HEK293 (cell line): ENCODE measurements around the gene MCM7.
A peak's percentile ranks its signal among the peaks of the same experiment; 100 is the strongest.

Experiments used
- BCL11A ChIP-seq: fragments of 450-650 bp; formaldehyde crosslinking; IDR thresholded peaks from 2 replicates; pipeline ENCODE4 v1.5.1; 2016; ENCODE audit warnings: low read depth, missing biosample characterization, missing genetic modification characterization
- HOXC10 ChIP-seq: sonication (generic); formaldehyde crosslinking; IDR thresholded peaks from 2 replicates; pipeline ENCODE4 v1.8.1; 2023; ENCODE audit warnings: mild to moderate bottlenecking, missing genetic modification reagents
- KLF9 ChIP-seq: fragments of 450-650 bp; formaldehyde crosslinking; IDR thresholded peaks from 2 replicates; pipeline ENCODE4 v1.5.1; 2016; ENCODE audit warnings: missing biosample characterization, missing genetic modification characterization, low read depth
- MZF1 ChIP-seq: fragments of 450-650 bp; formaldehyde crosslinking; IDR thresholded peaks from 2 replicates; pipeline ENCODE4 v1.5.1; 2017; ENCODE audit warnings: missing biosample characterization, missing genetic modification characterization, borderline replicate concordance
- PRDM1 ChIP-seq: fragments of 450-650 bp; formaldehyde crosslinking; IDR thresholded peaks from 2 replicates; pipeline ENCODE4; 2016; ENCODE audit warnings: missing biosample characterization, missing genetic modification characterization
- RBAK ChIP-seq: fragments of 450-650 bp; formaldehyde crosslinking; IDR thresholded peaks from 2 replicates; pipeline ENCODE4 v1.5.1; 2016; ENCODE audit warnings: missing biosample characterization, missing genetic modification characterization
- SETDB1 ChIP-seq: IDR thresholded peaks from one replicate; pipeline ENCODE4 v1.6.1; 2017; ENCODE audit warnings: mild to moderate bottlenecking, low read length, moderate library complexity, mixed read lengths; ENCODE audit not compliant: insufficient read length
- SP3 ChIP-seq: fragments of 450-650 bp; formaldehyde crosslinking; IDR thresholded peaks from 2 replicates; pipeline ENCODE4 v1.5.1; 2016; ENCODE audit warnings: missing biosample characterization, missing genetic modification characterization
- SP7 ChIP-seq: fragments of 450-650 bp; formaldehyde crosslinking; IDR thresholded peaks from 2 replicates; pipeline ENCODE4 v1.5.1; 2016; ENCODE audit warnings: missing biosample characterization, missing genetic modification characterization
- YY2 ChIP-seq: fragments of 450-650 bp; formaldehyde crosslinking; IDR thresholded peaks from 2 replicates; pipeline ENCODE4 v1.5.1; 2016; ENCODE audit warnings: missing biosample characterization, missing genetic modification characterization
- ZBTB8A ChIP-seq: fragments of 450-650 bp; formaldehyde crosslinking; IDR thresholded peaks from 2 replicates; pipeline ENCODE4 v1.5.1; 2016; ENCODE audit warnings: missing biosample characterization, missing genetic modification characterization
- ZFP69B ChIP-seq: fragments of 450-650 bp; formaldehyde crosslinking; IDR thresholded peaks from 2 replicates; pipeline ENCODE4 v1.5.1; 2016; ENCODE audit warnings: missing biosample characterization, missing genetic modification characterization
- ZNF112 ChIP-seq: fragments of 450-650 bp; formaldehyde crosslinking; IDR thresholded peaks from 2 replicates; pipeline ENCODE4 v1.5.0; 2017; ENCODE audit warnings: missing biosample characterization, missing genetic modification characterization
- ZNF114 ChIP-seq: fragments of 450-650 bp; formaldehyde crosslinking; IDR thresholded peaks from 2 replicates; pipeline ENCODE4 v1.5.0; 2017; ENCODE audit warnings: missing biosample characterization, missing genetic modification characterization
- ZNF132 ChIP-seq: fragments of 450-650 bp; formaldehyde crosslinking; IDR thresholded peaks from 2 replicates; pipeline ENCODE4 v1.5.1; 2017; ENCODE audit warnings: missing biosample characterization, missing genetic modification characterization, borderline replicate concordance
- ZNF169 ChIP-seq: fragments of 450-650 bp; formaldehyde crosslinking; IDR thresholded peaks from 2 replicates; pipeline ENCODE4 v1.5.1; 2016; ENCODE audit warnings: missing biosample characterization, missing genetic modification characterization
- ZNF184 ChIP-seq: fragments of 450-650 bp; IDR thresholded peaks from 2 replicates; pipeline ENCODE4 v1.5.1; 2018; ENCODE audit warnings: missing biosample characterization, mild to moderate bottlenecking, missing genetic modification characterization
- ZNF280C ChIP-seq: fragments of 450-650 bp; formaldehyde crosslinking; IDR thresholded peaks from 2 replicates; pipeline ENCODE4 v1.5.1; 2016; ENCODE audit warnings: missing biosample characterization, missing genetic modification characterization
- ZNF302 ChIP-seq: fragments of 450-650 bp; formaldehyde crosslinking; IDR thresholded peaks from 2 replicates; pipeline ENCODE4 v1.5.1; 2016; ENCODE audit warnings: missing biosample characterization, missing genetic modification characterization, low read depth
- ZNF366 ChIP-seq: fragments of 450-650 bp; formaldehyde crosslinking; conservative IDR thresholded peaks from 2 replicates; pipeline ENCODE4 v1.5.1; 2016; ENCODE audit warnings: missing biosample characterization, missing genetic modification characterization
- ZNF501 ChIP-seq: fragments of 450-650 bp; formaldehyde crosslinking; IDR thresholded peaks from 2 replicates; pipeline ENCODE4 v1.5.1; 2016; ENCODE audit warnings: missing biosample characterization, missing genetic modification characterization
- ZNF513 ChIP-seq: fragments of 450-650 bp; IDR thresholded peaks from 2 replicates; pipeline ENCODE4 v1.5.1; 2018; ENCODE audit warnings: missing biosample characterization, missing genetic modification characterization
- ZNF621 ChIP-seq: fragments of 450-650 bp; formaldehyde crosslinking; IDR thresholded peaks from 2 replicates; pipeline ENCODE4 v1.5.1; 2017; ENCODE audit warnings: missing biosample characterization, missing genetic modification characterization
- ZNF707 ChIP-seq: fragments of 450-650 bp; formaldehyde crosslinking; IDR thresholded peaks from 2 replicates; pipeline ENCODE4 v1.5.1; 2016; ENCODE audit warnings: missing biosample characterization, missing genetic modification characterization
- ZSCAN18 ChIP-seq: fragments of 450-650 bp; formaldehyde crosslinking; IDR thresholded peaks from 2 replicates; pipeline ENCODE4 v1.5.1; 2016; ENCODE audit warnings: missing biosample characterization, missing genetic modification characterization
- ZSCAN30 ChIP-seq: fragments of 450-650 bp; IDR thresholded peaks from 2 replicates; pipeline ENCODE4 v1.5.1; 2018; ENCODE audit warnings: missing biosample characterization, mild to moderate bottlenecking, missing genetic modification characterization, moderate library complexity
- TF ChIP-seq, protein P1 (sequence below): fragments of 450-650 bp; IDR thresholded peaks from 2 replicates; pipeline ENCODE4 v1.5.1; 2018; ENCODE audit warnings: missing biosample characterization, mild to moderate bottlenecking, missing genetic modification characterization
- TF ChIP-seq, protein P2 (sequence below): fragments of 450-650 bp; formaldehyde crosslinking; optimal IDR thresholded peaks from 2 replicates; pipeline ENCODE3; 2016; ENCODE audit warnings: missing biosample characterization, mild to moderate bottlenecking, missing genetic modification characterization
- TF ChIP-seq, protein P3 (sequence below): fragments of 450-650 bp; formaldehyde crosslinking; IDR thresholded peaks from 2 replicates; pipeline ENCODE4 v1.5.1; 2016; ENCODE audit warnings: missing biosample characterization, missing genetic modification characterization

The MCM7 gene

DNA sequence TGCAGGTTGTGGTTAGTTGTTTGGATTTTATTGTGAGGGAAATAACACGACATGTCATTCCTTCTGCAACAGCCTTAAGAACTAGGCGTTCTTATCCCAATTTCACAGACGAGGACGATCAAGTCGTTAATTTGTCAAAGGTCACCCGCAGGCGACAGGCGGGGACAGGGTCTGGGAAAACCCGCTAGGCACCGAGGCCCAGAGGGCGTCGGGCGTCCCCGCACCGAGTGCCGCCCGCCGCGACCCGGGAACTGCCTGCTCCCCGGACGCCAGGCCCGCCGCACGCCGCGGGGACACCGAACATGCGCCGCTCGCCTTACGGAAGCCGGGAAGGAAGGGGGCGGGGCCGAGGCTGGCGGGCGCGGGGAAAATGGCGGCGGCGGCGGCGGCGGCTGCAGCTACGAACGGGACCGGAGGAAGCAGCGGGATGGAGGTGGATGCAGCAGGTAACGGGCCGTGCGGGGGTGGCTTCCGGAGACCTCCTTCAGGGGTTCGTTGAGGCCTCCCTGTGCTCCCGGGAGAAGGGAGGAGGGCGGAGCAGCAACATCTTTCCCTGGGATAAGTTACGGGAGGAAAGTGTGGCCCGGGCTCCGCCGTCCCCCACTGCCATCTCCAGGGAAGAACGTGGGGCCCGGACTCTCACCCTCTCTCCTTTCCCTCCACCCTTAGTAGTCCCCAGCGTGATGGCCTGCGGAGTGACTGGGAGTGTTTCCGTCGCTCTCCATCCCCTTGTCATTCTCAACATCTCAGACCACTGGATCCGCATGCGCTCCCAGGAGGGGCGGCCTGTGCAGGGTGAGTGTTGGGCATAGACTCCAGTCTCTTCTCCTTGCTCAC lies 12.4 kb downstream of the MCM7 start, which contains the start of gene COPS6 (continued):
- TF ChIP-seq ZNF366 (tag by site-specific recombination) (peak; percentile 28), YY2 (tag by site-specific recombination) (peak; percentile 94), ZNF169 (tag by site-specific recombination) (no peak), ZBTB8A (tag by site-specific recombination) (peak; percentile 96), ZFP69B (tag by site-specific recombination) (peak; percentile 78), MZF1 (tag by site-specific recombination) (peak; percentile 44; the same call in 1 of the 2 replicates), KLF9 (tag by site-specific recombination) (peak; percentile 95), ZSCAN30 (peak; percentile 86), SP3 (tag by site-specific recombination) (peak; percentile 82), ZNF621 (tag by site-specific recombination) (no peak), ZNF114 (tag by site-specific recombination) (no peak), RBAK (tag by site-specific recombination) (no peak), ZNF302 (tag by site-specific recombination) (no peak), ZSCAN18 (tag by site-specific recombination) (no peak), ZNF513 (no peak; the same call in 1 of the 2 replicates), HOXC10 (CRISPR knock-in tag) (no peak), ZNF707 (no peak), PRDM1 (tag by site-specific recombination) (peak; percentile 80; the same call in 1 of the 2 replicates), ZNF184 (tag by site-specific recombination) (0 out of 2 replicates have a peak, but pooled peaks have one; percentile 12), ZNF112 (no peak), SP7 (tag by site-specific recombination) (peak; percentile 73), ZNF132 (tag by site-specific recombination) (no peak), BCL11A (tag by site-specific recombination) (no peak), SETDB1 (no peak), ZNF280C (tag by site-specific recombination) (no peak), ZNF501 (peak; percentile 85)
- TF ChIP-seq, protein P1, sequence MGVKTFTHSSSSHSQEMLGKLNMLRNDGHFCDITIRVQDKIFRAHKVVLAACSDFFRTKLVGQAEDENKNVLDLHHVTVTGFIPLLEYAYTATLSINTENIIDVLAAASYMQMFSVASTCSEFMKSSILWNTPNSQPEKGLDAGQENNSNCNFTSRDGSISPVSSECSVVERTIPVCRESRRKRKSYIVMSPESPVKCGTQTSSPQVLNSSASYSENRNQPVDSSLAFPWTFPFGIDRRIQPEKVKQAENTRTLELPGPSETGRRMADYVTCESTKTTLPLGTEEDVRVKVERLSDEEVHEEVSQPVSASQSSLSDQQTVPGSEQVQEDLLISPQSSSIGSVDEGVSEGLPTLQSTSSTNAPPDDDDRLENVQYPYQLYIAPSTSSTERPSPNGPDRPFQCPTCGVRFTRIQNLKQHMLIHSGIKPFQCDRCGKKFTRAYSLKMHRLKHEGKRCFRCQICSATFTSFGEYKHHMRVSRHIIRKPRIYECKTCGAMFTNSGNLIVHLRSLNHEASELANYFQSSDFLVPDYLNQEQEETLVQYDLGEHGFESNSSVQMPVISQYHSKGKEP: peak; percentile 40
- TF ChIP-seq, protein P2, sequence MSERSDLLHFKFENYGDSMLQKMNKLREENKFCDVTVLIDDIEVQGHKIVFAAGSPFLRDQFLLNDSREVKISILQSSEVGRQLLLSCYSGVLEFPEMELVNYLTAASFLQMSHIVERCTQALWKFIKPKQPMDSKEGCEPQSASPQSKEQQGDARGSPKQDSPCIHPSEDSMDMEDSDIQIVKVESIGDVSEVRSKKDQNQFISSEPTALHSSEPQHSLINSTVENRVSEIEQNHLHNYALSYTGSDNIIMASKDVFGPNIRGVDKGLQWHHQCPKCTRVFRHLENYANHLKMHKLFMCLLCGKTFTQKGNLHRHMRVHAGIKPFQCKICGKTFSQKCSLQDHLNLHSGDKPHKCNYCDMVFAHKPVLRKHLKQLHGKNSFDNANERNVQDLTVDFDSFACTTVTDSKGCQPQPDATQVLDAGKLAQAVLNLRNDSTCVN (tag by site-specific recombination): peak; percentile 84
- TF ChIP-seq, protein P3, sequence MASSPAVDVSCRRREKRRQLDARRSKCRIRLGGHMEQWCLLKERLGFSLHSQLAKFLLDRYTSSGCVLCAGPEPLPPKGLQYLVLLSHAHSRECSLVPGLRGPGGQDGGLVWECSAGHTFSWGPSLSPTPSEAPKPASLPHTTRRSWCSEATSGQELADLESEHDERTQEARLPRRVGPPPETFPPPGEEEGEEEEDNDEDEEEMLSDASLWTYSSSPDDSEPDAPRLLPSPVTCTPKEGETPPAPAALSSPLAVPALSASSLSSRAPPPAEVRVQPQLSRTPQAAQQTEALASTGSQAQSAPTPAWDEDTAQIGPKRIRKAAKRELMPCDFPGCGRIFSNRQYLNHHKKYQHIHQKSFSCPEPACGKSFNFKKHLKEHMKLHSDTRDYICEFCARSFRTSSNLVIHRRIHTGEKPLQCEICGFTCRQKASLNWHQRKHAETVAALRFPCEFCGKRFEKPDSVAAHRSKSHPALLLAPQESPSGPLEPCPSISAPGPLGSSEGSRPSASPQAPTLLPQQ (tag by site-specific recombination): peak; percentile 85
